HEK293 (cell line): Measurements from ENCODE around the gene CLDN24.

Source experiments
- CTCF ChIP-seq: fragments of 450-650 bp; formaldehyde crosslinking; IDR thresholded peaks from 2 replicates; pipeline ENCODE4 v1.5.1; 2016; ENCODE audit warnings: missing biosample characterization, missing genetic modification characterization
- KLF1 ChIP-seq: fragments of 450-650 bp; formaldehyde crosslinking; IDR thresholded peaks from 2 replicates; pipeline ENCODE4 v1.5.1; 2016; ENCODE audit warnings: missing biosample characterization, missing genetic modification characterization
- YY1 ChIP-seq: fragments of 450-650 bp; formaldehyde crosslinking; IDR thresholded peaks from 2 replicates; pipeline ENCODE4 v1.5.1; 2018; ENCODE audit warnings: missing biosample characterization, missing genetic modification characterization
- ZBTB49 ChIP-seq: fragments of 450-650 bp; formaldehyde crosslinking; IDR thresholded peaks from 2 replicates; pipeline ENCODE4 v1.5.1; 2016; ENCODE audit warnings: missing biosample characterization, missing genetic modification characterization, low read depth
- ZNF121 ChIP-seq: fragments of 450-650 bp; formaldehyde crosslinking; IDR thresholded peaks from 2 replicates; pipeline ENCODE4 v1.5.1; 2016; ENCODE audit warnings: missing biosample characterization, missing genetic modification characterization
- ZNF707 ChIP-seq: fragments of 450-650 bp; formaldehyde crosslinking; IDR thresholded peaks from 2 replicates; pipeline ENCODE4 v1.5.1; 2016; ENCODE audit warnings: missing biosample characterization, missing genetic modification characterization

- no peak for TF ChIP-seq ZNF707 (tag by site-specific recombination)
- TF ChIP-seq CTCF (tag by site-specific recombination), result no peak
- no peak for TF ChIP-seq ZBTB49 (tag by site-specific recombination)
- TF ChIP-seq ZNF121, result no peak
- TF ChIP-seq YY1, result no peak
- no peak for TF ChIP-seq KLF1
Observed at GRCh38 chr4:183329954-183330742, 7.9 kb upstream of the CLDN24 start.
